ENCODE measurements around the gene MEP1B.

DNA sequence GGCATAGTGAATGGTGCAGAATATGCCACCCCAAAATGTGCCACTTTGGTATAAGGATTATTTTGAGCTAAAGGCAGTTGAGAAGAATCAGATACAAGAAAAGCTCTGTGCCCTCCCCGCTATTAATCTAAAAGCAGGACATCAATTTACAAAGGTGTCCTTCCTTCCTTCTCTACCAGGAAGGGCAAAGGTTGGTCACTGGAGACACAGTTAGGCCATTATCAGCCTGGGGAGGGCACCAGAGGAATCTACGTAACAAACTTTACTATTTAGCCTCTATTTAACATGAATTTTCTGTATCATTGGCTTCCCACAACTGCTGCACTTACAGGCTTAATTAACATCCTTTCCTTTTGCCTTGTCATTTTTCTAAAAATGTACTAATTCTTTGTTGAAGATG, 52.6 kb downstream of the MEP1B start:
- TF ChIP-seq POLR2A (IDR thresholded peaks at IDR 0.05; ENCODE audit: low read length) (no peak), GATA1 (IDR thresholded peaks at IDR 0.05; ENCODE audit: low read depth, low read length) (no peak)

Data from erythroblast (primary cell).